ENCODE results near the gene DIDO1.
A peak's percentile ranks its signal among the peaks of the same experiment; 100 is the strongest.
"Not testable (repeated sequence)": the region's sequence is repeated elsewhere in the genome, so short reads cannot be mapped to it uniquely, and the experiment has no call there.

DIDO1 gene

DNA sequence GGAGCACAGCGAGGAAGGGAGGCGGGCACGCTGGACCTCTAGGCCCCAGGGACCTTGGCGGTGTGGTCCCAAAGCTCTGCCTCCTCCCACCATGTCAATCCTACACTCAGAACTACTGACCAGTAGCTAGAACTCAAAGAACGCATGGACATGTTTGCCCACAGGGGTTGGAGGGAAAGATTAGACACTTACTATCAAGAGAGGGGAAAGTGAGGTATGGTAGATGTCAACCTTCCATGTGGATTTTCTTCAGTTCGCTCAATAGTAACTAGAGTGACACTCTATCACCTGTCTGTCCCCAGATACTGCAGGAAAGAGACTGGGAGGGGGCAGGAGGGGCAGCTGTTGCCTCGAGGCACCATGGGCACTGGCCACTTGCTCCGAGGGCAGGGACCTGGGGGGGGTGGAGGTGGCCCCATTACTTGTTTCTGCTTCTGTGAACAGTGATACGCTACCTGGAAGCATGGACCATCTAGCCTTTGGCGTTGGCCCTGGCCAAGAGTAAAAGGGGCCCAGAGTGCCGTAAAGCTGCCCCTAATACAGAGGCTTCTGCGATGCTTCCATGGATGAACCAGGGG lies 912 bp upstream of the DIDO1 start:
- DNase-seq (ENCODE audit: low spot score), result no peak

DNA sequence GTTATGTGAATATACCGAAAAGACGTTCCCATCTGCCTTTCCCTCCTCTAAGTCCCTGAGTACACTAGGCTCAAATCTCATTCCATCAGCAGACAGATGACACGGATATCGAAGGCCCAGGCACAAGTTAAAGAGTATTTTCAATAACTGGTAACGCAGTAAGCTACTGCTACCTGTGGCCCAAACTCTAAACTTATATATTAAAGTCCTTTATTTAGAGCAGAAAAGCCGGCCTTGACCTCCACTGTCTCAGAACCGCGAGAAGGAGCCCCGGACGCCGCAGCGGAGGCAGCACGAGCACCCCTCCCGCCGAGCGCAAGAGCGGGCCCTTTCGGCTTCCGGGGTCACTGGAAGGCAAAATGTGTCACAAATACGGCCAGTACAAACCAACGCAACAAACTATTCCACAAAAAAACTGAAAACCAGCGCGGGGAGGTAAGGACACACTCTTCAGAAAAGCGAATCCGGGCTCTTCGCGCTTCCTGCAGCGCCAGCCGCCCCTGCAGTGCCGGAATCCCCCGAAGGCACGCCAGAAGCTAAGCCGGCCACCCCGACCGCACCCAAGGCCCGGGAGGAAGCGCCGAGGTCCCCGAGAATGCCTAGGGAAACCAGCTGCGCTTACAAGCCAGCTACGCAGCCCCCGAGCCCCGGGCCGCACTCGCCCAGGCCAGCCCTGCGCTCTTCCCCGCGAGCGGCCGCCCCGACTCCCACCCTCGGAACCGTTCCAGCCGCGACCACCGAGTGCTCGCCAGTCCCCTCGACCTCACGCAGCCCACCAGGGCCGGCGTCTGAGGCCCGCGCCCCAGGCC lies 681 bp downstream of the DIDO1 start:
- DNase-seq (ENCODE audit: low spot score), result no peak

DNA sequence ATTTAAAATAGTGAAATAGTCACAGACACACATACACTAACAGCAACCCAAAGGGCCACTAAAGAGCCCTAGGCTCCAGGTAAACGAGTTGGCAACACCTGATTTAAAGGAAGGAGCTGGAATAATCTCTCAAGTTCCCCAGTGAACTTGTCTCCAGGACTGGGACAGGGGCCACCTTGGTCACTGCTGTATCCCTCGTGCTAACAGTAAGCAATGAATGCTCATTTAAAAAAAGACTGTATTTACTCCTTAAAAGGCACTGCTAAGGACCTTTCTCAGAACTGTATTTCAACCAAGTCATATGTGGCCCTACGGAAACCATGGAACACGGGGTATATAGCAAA lies 1.3 kb downstream of the DIDO1 start:
- DNase-seq (ENCODE audit: low spot score), result no peak

DNA sequence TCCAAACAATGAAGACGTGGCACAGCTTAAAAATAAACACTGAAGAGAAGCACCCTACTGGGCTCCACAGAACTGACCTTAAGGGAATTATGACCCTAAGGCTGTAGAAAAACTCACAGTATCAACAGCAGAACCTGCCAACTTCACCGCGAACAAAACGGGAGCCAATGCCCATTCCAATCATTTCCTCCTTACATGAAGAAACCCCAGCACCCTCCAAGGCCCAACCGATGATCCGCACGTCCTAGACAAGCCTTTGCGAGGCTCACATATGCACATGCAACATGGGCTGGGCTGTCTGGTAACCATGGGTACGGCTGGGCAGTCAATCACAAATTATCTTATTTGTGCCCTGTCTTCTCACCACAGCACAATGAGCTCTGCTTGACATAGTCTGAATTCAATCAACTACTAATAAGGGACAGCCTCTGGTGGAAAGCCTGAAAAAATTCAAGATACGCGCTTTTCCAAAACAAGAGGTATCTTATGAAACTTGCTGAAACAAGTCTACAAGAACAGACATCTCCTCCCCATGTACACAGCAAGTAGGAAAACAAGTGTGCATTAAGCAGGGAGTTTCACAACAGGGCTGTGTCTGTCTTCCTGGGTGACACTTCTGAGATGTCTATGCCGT lies 1.7 kb downstream of the DIDO1 start:
- DNase-seq (ENCODE audit: low spot score), result no peak

GRCh38 chr20:62923669-62924441 lies 2.5 kb downstream of the DIDO1 start:
- DNase-seq (ENCODE audit: low spot score), result no peak

DNA sequence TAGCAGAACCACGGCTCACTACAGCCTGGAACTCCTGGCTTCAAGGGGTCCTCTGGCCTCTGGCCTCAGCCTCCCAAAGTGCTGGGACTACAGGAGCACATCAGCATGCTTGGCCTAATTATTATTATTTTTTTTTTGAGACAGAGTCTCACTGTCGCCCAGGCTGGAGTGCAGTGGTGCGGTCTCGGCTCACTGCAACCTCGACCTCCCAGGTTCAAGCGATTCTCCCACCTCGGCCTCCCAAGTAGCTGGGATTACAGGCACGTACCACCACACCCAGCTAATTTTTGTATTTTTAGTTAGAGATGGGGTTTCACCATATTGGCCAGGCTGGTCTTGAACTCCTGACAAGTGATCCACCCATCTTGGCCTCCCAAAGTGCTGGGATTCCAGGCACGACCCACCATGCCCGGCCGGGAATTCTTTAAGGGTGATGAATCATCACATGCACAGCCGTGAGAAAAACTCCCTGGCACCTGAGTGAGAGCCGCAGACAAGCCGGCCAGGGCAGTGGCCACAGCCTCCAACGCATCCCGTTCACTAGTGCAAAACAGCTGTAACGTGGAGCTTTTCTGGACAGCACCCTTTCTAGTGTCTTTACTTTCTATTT lies 3.1 kb downstream of the DIDO1 start:
- not testable (repeated sequence) for DNase-seq (ENCODE audit: low spot score)

DNA sequence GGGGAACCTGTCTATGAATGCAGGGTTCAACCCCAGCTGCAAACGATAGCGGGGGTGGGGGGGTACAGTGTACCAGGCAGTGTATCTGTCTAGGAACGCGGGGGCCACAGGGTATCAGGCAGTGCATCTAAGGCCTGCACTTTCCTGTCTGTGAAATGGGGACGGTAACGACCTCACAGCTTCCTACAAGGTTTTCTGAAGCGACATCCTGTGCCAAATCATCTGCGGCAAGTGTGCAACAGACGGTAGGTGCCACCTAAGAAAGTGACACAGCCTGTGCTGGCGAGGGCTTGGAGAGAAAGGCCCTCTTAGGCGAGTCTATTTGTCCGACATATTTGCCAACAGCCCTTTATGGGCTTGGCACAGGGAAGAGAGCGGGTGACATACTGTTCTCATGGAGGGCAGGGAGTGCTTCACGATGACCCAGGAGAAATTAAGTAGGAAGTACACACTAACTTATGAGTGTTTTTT lies 3.8 kb downstream of the DIDO1 start:
- no peak for DNase-seq (ENCODE audit: low spot score)

DNA sequence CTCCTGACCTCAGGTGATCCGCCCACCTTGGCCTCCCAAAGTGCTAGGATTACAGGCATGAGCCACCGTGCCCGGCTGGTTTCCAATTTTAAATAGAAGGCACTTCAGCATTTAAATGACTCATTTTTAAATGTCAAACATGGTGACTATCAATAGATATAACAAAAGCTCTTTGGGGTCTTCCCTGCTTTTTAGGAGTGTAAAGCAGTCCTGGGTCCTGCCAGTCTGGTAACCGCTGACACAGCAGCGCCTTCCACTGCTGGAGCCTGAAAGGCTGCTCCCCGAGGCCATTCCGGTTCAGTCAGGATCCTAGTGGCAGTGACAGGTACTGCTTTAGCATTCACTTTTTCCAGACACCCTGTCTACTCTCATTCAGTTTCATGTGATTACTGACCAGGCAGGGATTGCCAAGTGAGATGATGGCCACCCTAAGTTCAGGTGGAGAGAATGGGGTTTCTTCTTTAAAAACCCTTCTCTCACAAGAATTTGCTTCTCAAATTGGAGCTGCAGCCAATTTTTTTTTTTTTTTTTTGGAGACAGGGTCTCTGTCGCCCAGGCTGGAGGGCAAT lies 5.1 kb downstream of the DIDO1 start:
- peak; percentile 50 for DNase-seq (ENCODE audit: low spot score)

DNA sequence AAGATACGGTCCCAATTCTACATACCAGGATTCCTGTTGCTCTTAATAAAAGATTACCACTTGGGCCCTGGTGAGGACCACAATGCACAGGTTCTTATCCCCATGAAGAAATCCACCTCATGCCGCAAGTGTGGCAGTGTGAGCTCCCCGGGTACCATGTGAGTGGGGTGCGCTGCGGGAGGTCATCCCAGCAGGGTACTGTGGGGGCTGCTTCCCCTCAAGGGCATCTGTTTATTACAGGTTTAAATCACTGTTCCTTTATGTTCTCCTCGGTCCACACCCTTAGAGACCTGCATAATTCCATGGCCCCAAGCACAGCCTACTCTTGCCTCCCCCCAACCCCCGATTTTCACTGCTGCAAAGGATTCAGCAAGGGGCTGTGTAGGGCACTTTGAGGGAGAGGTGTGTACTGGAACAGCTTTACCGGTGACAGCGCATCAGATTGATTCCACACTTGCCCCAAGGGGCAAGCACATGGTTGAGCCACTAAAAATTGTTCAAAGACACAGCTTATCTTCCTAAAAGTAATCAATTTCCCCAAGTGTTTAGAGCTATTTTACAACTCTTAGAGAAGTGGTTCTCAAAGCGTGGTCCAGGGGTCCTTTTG lies 6.2 kb downstream of the DIDO1 start:
- no peak for DNase-seq (ENCODE audit: low spot score)

DNA sequence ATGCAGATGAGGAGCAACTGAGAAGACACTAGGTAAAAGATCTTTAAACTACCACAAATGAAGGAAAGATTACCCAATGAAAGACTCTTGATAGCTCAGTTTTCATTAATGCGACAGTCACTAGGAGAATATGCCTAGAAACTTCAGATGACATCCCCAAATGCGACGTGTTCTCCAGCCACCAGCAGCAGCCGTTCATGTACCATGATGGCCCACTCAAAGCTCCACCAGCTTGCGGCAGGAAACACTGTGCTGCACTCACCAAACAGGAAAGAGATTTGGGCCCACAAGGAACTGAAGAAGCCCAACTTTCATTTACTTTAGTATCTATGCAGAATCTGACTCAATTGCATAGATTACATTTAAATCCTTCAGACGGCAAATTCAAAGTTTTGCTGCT lies 7.5 kb downstream of the DIDO1 start:
- no peak for DNase-seq (ENCODE audit: low spot score)

DNA sequence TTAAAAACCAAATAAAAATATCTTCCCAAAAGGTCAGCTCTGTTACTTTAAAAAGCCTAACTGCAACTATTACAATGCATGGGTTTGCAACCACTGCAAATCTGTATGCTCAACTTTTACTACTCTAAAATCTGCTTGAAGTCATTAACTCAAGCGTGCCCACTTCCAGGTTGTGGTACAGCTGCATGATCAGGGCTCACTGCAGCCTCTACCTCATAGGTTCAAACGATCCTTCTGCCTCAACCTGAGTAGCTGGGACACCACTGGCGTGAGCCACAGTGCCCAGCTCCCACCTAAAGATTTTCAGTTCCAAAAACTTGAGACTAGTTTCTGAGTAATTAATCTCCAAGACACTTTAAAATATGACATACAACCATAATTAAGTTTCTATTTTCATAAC lies 8.2 kb downstream of the DIDO1 start:
- no peak for DNase-seq (ENCODE audit: low spot score)

- no peak for DNase-seq (ENCODE audit: low spot score)
Measured at GRCh38 chr20:62917720-62918119, 8.6 kb downstream of the DIDO1 start.

- DNase-seq (ENCODE audit: low spot score), result no peak
Measured at GRCh38 chr20:62916703-62917476, 9.4 kb downstream of the DIDO1 start.

GRCh38 chr20:62914970-62915457 lies 11.3 kb downstream of the DIDO1 start:
- DNase-seq (ENCODE audit: low spot score), result peak; percentile 79

DNA sequence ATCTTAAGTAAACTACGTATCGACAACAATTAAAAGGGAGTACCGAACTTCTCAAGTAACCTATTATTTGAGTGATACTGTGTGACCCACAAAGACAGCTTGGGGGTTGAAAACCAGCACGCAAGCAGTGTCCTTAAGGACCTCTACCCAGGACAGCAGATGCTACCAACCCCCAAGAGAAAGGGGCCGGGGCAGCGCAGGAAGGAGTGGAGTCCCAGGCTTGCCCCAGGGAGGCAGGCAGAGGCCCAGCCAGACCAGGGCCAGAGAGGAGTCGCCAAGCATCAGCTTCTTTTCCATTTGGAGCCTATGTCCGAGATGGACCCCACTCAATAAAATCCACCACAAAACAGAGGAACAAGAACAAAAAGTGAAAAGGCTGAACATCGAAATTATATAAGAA lies 11.9 kb downstream of the DIDO1 start:
- no peak for DNase-seq (ENCODE audit: low spot score)

DNA sequence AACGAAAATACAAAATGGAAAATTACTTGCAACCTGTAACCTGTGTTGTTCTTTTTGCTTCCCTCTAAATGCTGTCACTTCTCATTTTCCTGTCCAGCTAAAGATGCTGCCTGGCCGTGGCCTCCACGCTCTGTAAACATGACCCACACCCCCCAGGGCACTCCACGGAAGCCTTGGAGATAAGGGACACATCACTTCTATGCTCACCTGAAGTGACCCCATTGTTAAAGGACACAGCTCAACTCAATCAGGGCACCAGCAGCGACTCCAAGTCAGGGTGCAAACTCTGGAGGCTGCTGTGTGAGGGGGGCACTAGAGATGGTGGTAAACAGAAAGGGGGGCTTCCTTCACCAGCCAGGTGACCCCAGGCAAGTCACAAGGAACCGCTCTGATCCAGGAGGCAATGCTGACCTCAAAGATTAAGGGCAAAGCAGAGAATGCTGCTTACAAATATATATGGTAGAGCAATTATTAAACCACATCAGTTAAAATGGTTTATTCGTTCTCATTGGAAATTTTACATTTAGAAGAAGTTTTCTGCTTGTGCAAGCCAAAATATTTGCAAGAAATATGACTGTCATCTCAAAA lies 13.2 kb downstream of the DIDO1 start:
- no peak for DNase-seq (ENCODE audit: low spot score)

- no peak for DNase-seq (ENCODE audit: low spot score)
Measured at GRCh38 chr20:62911701-62912280, 14.5 kb downstream of the DIDO1 start.

DNA sequence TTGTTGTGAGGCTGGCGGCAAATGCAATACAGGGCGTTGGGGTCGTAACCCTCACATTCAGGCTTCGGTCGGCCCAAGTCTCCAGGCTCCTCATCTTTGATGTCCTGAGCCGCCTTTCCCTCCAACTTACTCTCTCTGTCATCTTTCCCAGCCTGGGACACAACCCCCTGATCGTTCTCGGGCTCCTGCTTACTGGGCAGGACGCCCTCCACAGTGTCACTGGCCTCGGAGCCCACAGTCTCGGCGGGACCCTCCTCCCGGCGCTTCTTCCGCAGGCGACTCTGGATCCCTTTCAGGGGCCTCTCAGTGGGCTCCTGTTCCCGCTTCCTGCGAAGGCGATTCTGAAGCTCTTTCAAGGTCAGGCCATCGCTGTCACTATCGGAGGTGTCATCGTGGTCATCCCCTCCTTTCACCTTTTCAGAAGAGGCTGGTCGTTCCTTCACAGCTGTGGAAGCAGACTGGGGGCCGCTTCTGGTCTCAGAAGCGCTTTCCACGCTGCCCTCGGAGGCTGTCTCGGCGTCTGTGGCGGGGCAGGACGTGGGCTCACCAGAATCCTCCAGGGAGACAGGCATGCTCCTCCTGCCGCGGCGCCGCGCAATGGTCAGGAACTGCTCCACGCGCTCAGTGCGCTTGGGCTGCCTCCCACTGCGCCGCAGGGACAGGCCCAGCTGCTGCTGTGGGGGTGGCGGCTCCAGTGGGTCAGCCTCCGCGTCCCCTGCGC lies 15.4 kb downstream of the DIDO1 start:
- no peak for DNase-seq (ENCODE audit: low spot score)

- DNase-seq (ENCODE audit: low spot score), result no peak
Measured at GRCh38 chr20:62910217-62910766, 16.0 kb downstream of the DIDO1 start.

Measured in iPS-NIHi11 (cell line).